Muscle layer of colon (tissue), 2 donors: ENCODE measurements around the gene ALG12.

Experiments
- H3K27ac ChIP-seq: one replicate; pipeline ENCODE4 v1.7.0; 2013; ENCODE audit warnings: low read depth, mild to moderate bottlenecking, low read length, moderate library complexity
- H3K27me3 ChIP-seq, 2 donors: one replicate each; pipeline ENCODE4 v1.7.0; 2013; ENCODE audit warnings: low read length in 2 of 2, mild to moderate bottlenecking in 2 of 2; ENCODE audit not compliant: insufficient read depth in 2 of 2, control insufficient read depth in 1 of 2
- H3K36me3 ChIP-seq: one replicate; pipeline ENCODE4 v1.7.0; 2013; ENCODE audit warnings: mild to moderate bottlenecking, low read length; ENCODE audit not compliant: insufficient read depth
- H3K4me1 ChIP-seq: one replicate; pipeline ENCODE4 v1.7.0; 2013; ENCODE audit warnings: mild to moderate bottlenecking, low read length; ENCODE audit not compliant: insufficient read depth
- H3K4me3 ChIP-seq, 2 donors: one replicate each; pipeline ENCODE4 v1.7.0; 2013; ENCODE audit warnings: low read length in 2 of 2, low read depth in 1 of 2, mild to moderate bottlenecking in 1 of 2, moderate library complexity in 1 of 2
- H3K9ac ChIP-seq: one replicate; pipeline ENCODE4 v1.7.0; 2013; ENCODE audit warnings: low read length
- H3K9me3 ChIP-seq: one replicate; pipeline ENCODE4 v1.7.0; 2013; ENCODE audit warnings: mild to moderate bottlenecking, low read length
- donor health status: abdominal sarcoma.
- donor health status: Adenocarcinoma of cecum.

Gene ALG12

DNA sequence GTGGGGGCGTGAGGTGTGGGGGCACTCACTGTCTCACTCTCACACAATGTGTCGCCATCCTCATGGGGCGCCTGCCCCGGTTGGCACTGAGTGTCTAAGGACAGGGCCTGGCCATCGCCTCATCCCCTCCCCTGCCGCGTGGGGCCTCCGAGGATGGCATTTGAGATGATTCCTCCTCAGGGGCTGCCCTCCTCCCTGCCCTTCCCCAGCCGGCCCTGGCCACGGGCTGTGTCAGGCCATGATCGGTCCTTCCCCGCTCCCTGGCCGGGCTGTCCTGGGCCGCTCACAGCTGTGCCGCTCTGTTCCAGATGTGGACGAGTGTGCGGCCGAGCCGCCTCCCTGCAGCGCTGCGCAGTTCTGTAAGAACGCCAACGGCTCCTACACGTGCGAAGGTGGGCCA is 4.7 kb upstream of the ALG12 start:
- Histone ChIP-seq H3K9ac (no peak overlapping the region), H3K27ac (no peak overlapping the region), H3K4me1 (peaks cover 8% of the 10 kb centered on the region), H3K36me3 (no peaks in the 10 kb centered on the region), H3K4me3 (no peak overlapping the region), H3K27me3 (no peaks in the 10 kb centered on the region), H3K9me3 (no peaks in the 10 kb centered on the region)

- Histone ChIP-seq H3K4me3 (no peak overlapping the region), H3K4me1 (peaks cover 9% of the 10 kb centered on the region), H3K36me3 (no peaks in the 10 kb centered on the region), H3K27ac (no peak overlapping the region), H3K9ac (no peak overlapping the region), H3K27me3 (no peaks in the 10 kb centered on the region), H3K9me3 (no peaks in the 10 kb centered on the region)
Observed at GRCh38 chr22:49922484-49922883, 4.2 kb upstream of the ALG12 start.

DNA sequence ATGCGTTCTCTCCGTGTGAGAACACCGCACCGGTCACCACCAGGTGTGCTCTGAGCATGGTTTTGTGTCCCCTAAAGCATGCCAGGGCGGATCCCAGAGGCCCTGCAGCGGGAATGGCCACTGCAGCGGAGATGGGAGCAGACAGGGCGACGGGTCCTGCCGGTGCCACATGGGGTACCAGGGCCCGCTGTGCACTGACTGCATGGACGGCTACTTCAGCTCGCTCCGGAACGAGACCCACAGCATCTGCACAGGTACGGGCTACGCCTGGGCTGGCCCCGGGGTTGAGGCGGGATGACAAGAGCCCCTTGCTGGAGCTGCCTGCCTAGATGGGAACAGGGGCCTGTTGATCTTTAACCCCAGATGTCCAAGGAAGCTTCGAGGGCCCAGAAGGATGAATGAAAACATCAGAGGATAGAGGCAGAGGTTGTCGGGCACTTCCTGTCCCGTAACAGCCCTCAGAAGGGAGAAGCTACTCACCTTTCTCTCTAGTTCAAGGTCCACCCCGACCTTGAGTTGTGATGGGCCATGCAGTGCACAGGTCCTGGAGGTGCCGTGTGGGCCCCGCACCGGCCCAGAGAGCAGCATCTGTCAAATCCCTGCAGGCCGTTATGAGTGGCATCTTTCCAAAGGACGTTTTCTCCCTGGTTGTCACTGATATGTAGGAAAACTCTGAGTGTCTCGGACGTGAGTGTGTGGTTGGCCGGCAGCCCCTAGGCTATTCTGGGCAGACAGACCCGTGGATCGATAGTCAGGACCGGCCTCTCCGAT is 3.5 kb upstream of the ALG12 start:
- Histone ChIP-seq H3K36me3 (no peaks in the 10 kb centered on the region), H3K27me3 (no peaks in the 10 kb centered on the region), H3K9ac (no peak overlapping the region), H3K9me3 (no peaks in the 10 kb centered on the region), H3K4me3 (no peak overlapping the region), H3K27ac (no peak overlapping the region), H3K4me1 (peaks cover 17% of the 10 kb centered on the region)

GRCh38 chr22:49920859-49921258 is 2.6 kb upstream of the ALG12 start:
- Histone ChIP-seq H3K27me3 (no peaks in the 10 kb centered on the region), H3K9ac (no peak overlapping the region), H3K27ac (no peak overlapping the region), H3K9me3 (no peaks in the 10 kb centered on the region), H3K4me1 (peaks cover 20% of the 10 kb centered on the region), H3K4me3 (no peak overlapping the region), H3K36me3 (no peaks in the 10 kb centered on the region)

DNA sequence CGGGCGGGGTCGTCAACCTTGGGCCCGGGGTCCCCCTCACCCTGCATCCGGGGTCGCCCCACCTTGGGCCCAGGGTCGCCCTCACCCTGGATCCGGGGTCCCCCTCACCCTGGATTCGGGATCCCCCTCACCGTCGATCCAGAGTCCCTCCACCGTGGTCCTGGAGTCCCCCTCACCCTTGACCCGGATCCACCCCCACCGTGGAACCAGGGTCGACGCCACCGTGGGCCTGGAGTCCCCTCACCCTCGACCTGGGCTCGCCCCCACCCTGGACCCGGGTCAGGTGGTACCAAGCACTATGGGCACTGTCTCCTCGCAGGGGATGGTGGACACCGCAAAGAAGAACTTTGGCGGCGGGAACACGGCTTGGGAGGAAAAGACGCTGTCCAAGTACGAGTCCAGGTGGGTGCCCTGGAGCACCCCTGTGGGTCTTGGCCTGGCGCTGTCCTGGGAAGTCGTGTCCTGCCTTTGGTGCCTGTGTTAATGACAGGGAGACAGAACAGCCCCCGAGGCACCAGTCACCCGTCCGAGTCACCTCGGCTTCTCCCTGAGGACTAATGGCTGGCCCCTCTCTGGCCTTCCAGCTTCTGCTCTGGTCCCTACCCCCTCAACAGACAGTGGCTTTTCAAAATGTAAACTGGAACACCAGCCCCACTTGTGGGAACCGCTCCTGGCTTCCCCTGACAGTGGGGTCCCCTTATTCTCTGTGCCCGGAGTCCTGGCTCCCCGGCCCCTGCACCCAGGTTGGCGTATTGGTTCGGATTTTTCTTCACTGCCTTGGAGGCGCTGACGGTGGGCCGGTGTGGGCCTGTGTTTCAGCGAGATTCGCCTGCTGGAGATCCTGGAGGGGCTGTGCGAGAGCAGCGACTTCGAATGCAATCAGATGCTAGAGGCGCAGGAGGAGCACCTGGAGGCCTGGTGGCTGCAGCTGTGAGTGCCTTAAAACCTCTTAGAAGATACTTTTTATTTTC is 958 bp upstream of the ALG12 start:
- no peaks in the 10 kb centered on the region for H3K36me3 ChIP-seq
- no peak overlapping the region for H3K9ac ChIP-seq
- peaks cover 20% of the 10 kb centered on the region for H3K4me1 ChIP-seq
- H3K4me3 ChIP-seq, result peak overlapping the region; percentile 49 to 90
- H3K9me3 ChIP-seq, result no peaks in the 10 kb centered on the region
- H3K27ac ChIP-seq, result no peak overlapping the region
- H3K27me3 ChIP-seq, result no peaks in the 10 kb centered on the region

- no peaks in the 10 kb centered on the region for H3K9me3 ChIP-seq
- peaks cover 16% of the 10 kb centered on the region for H3K36me3 ChIP-seq
- no peaks in the 10 kb centered on the region for H3K27me3 ChIP-seq
- no peak overlapping the region for H3K9ac ChIP-seq
- H3K4me1 ChIP-seq, result peaks cover 20% of the 10 kb centered on the region
- H3K27ac ChIP-seq, result no peak overlapping the region
- no peak overlapping the region for H3K4me3 ChIP-seq
Observed at GRCh38 chr22:49916831-49917230, 1.4 kb downstream of the ALG12 start.

DNA sequence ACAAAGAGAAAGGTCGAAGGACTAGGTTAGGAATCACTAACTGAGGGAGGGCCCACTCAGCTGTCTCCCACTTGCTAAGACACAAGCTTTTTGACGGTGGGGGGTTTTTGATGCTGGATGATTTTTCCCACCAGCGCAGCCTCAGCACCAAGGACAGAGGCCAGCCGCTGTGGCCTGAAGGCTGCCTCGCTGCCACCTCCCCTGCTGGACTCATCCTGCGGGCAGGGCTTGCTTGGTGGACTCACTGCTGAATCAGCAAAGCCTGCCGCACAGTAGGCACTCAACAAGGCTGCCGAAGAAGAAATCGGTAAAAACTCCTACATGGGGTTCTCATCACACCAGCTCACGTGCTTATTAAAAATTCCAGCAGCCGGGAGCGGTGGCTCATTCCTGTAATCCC is 2.6 kb downstream of the ALG12 start:
- Histone ChIP-seq H3K9me3 (no peaks in the 10 kb centered on the region), H3K4me3 (no peak overlapping the region), H3K9ac (no peak overlapping the region), H3K27ac (no peak overlapping the region), H3K4me1 (peaks cover 20% of the 10 kb centered on the region), H3K36me3 (peaks cover 16% of the 10 kb centered on the region), H3K27me3 (no peaks in the 10 kb centered on the region)

DNA sequence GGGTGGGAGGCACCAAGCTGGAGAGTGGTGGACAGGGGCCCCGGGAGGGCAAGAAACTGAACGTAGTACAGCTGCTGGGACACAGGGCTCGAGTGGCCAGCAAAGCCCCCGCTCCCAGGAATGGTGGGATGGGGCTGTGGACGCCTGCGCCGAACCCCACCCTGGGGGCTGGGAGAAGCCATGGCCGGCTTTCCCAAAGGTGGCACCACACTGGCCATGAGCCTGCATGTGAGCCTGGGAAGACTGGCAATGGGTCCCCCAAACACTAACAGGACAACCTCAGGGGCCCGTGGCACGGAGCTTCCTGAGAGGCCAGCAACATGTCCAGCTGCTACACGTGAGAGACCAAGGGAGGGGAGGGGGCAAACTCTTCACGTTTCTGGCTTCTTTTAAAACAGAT is 4.0 kb downstream of the ALG12 start:
- H3K36me3 ChIP-seq, result peaks cover 27% of the 10 kb centered on the region
- peaks cover 16% of the 10 kb centered on the region for H3K4me1 ChIP-seq
- no peaks in the 10 kb centered on the region for H3K27me3 ChIP-seq
- H3K27ac ChIP-seq, result no peak overlapping the region
- H3K9ac ChIP-seq, result no peak overlapping the region
- H3K9me3 ChIP-seq, result no peaks in the 10 kb centered on the region
- H3K4me3 ChIP-seq, result no peak overlapping the region

- peaks cover 12% of the 10 kb centered on the region for H3K4me1 ChIP-seq
- no peak overlapping the region for H3K27ac ChIP-seq
- no peaks in the 10 kb centered on the region for H3K9me3 ChIP-seq
- H3K27me3 ChIP-seq, result no peaks in the 10 kb centered on the region
- peaks cover 30% of the 10 kb centered on the region for H3K36me3 ChIP-seq
- H3K4me3 ChIP-seq, result no peak overlapping the region
- no peak overlapping the region for H3K9ac ChIP-seq
Observed at GRCh38 chr22:49913446-49913845, 4.8 kb downstream of the ALG12 start.

DNA sequence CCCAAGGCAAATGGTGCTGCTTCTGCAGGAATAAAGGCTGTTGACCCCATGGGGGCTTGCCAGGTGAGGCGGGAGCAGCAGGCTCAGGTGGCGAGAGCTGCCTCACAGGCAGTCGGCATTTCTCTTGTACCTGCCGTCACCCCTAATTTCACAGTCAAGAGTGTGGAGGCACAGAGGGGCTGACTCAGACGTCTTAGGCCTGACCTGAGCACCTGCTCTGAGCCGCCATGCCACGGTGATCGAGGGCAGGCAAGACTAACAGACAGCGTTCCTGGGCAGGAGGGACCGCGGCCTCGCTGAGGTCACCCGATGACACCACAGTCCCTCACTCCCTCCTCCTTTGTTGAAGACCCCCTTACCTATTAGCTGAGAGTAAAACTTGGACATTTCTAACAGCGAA is 5.2 kb downstream of the ALG12 start:
- Histone ChIP-seq H3K4me3 (no peak overlapping the region), H3K27me3 (no peaks in the 10 kb centered on the region), H3K9ac (no peak overlapping the region), H3K4me1 (peaks cover 12% of the 10 kb centered on the region), H3K9me3 (no peaks in the 10 kb centered on the region), H3K27ac (no peak overlapping the region), H3K36me3 (peaks cover 31% of the 10 kb centered on the region)

GRCh38 chr22:49911881-49912625 is 6.2 kb downstream of the ALG12 start:
- Histone ChIP-seq H3K4me1 (peaks cover 7% of the 10 kb centered on the region), H3K9ac (no peak overlapping the region), H3K27ac (no peak overlapping the region), H3K27me3 (no peaks in the 10 kb centered on the region), H3K4me3 (no peak overlapping the region), H3K36me3 (peaks cover 41% of the 10 kb centered on the region), H3K9me3 (no peaks in the 10 kb centered on the region)
